OCI-M1 (cell line): Measurements from ENCODE around the gene KRT80.

Experiments
- DNase-seq: peaks from one replicate; lab custom pipeline; 2025; lab: John Stamatoyannopoulos, UW

The KRT80 gene

DNA sequence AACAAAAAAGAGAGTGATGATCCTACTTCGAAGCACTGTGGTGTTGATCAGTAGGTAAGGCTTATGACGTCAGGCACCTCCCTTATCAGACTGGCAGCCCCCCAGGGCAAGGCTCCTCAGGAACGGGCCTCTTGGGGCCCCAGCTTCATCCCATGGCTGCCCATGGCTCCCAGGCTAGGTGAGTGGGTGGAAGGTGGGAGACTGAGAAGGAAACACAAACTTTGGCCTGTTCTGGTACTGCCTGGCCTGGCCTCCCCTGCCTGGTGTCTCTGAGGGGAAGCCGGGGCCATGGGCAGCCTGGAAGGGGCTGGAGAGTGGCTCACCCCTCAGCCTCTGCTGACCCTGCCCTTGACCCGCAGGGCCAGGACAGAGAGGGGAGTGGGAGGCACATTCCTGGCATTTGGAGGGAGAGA, 38.9 kb downstream of the KRT80 start:
- DNase-seq = no peak

DNA sequence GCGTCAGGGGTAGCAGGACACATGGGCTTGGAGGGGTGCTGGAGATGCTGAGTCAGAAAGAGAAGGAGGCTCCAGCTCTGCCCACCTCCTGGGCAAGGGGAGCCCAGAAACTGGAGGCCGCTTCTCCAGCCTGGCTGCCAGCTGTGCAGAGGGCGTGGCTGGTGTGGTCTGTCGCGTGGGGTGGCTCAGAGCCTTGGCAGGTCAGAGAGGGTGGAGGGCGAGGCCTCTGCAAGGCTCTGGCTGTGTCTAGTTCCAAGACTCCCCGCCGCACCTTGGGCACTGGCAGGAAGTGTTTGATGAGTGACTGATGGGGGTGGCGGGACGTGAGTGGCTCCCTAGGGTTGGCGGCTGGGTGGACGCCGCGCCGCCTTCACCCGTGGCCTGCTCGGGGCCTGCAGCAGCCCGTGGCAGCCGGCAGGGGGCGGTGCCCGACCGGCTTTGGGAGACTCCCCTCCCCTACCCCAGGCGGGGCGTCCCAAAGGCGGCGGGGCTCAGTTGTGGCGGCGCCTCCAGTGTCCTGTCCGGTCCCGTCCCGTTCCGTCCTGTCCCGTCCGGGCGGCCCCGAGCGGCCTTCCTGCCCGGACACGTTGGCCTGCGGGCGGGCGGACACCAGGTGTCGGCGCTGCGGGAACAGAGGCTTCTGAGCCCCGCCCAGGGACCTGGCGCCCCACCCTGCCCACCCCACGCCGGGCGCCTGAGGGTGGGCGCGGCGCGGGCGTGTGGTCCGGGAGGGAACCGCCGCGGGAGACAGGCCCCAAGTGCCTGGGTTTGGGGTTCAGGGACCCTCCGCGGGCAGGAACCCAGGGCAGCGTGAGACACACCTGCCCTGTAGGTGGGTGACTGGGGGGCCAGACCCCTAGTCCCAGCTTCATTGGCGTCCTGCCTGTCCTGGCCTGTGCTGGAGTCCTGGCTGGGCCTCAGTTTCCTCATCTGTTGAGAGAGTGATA, 39.7 kb downstream of the KRT80 start:
- DNase-seq = peak; percentile 45

DNA sequence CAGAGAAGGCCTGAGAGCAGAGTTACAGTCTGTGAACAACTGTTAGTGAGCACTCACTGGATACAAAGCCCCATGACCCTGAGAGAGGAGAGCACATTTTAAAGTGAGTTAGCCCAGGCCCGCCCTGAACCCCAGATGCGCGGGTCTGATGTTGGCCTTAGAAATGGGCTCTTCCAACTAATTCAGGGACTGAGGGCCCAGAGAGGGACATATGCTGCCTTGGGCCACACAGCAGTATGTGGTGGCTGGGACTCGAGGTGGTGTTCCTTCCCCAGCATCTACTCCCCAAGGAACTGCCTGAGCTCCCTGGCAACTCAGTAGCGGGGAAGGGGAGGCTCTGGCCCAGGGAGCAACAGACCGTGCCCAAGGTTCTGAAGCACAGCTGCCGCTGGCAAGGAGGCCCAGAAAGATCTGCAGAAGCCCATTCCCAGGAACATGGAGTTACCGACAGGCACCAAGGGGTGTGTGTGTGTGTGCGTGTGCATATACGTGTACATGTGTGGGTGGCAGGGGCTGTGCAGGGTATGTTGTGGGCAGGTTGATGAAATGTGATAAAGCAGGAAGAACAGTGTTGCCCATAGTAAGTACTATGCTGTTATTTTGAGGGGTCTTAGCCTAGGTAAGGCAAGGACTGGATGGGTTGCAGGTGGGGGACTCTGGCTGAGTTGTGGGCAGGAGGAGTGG, 40.5 kb downstream of the KRT80 start:
- no peak for DNase-seq

GRCh38 chr12:52149651-52150241, 42.1 kb downstream of the KRT80 start:
- DNase-seq = no peak

- no peak for DNase-seq
Measured at GRCh38 chr12:52149182-52149641, 42.6 kb downstream of the KRT80 start.

DNA sequence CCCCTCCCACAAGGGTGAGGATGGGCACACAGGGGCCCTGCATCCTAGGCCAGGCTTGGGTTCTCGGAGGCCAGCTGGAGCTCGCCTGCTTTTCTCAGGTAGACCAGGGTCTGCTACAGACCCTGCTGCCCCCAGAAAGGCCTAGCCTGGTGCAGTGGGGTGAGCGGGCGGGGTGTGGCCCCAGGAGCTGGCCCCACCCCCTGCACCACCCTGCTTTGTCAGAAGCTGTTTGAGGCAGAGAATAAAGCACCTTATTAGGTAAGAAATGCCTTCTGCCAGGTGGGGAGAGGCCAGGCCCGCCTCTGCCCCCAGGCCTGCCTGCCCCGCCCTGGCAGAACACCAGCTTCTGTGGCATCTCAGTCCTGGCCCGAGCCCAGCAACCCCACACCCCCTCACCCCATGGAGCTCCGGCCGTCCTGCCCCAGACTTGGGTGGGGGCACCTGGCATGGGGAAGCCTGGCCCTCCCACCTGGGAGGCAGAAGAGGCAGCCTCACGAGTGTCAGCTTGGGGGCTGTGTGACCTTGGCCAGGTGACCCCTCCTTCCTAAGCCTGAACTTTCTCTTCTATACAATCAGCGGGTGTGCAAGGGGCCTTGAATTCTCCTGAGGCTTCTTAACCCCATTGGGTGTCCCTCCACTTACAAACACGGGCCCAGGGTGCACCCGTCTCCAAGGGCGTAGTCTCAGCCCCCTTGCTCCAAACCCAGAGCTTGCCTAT, 43.2 kb downstream of the KRT80 start:
- no peak for DNase-seq

DNA sequence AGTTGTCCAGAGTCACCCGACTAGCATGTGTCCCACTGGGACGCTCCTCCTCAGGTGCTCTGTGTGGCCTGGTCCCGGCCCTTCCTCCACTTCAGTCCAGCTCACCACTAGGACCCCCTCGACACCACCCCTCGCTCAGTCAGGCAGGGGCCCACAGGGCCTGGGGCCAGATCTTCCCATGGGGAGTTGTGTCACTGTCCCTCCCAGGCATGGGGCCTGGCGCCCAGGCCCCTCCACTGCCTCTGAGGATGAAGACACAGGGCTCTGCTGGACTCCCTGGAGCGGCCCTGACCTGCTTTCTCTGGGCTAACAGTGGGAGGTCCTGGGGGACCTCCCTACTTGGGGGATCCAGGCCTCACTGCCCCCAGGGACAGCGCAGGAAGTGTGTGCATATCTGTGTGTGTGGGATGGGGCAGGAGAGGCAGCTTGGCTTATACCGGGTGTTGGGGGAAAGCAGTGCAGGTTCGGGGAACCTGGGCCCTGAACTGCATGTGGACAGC, 43.8 kb downstream of the KRT80 start:
- no peak for DNase-seq

DNA sequence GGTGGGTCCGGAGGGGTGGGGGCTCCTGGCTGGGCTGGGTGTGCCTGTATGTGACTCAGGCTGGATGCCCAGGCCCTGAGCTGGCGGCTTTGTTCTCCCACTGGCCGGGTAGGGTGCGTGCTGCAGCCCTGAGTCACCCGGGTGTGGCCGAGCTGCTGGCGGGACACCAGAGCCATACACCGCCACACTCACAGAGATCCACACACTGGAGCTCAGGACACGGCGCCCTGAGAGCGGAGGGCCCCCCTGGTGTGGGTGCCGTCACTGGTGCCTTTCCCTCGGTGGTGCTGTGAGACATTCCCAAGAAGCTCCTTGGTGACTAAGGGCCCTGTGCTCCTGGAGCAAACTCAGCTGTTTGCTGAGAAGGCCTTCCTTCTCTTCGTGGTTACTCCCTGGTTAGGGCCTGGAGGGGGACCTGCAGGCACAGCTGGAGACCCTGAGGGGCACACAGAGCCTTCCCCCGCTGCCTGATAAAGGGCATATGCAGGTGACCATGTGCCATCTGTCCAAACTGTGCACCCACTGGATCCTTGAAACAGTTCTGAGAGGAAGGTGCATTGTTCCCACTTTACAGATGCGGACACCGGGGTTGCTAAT, 44.3 kb downstream of the KRT80 start:
- DNase-seq = no peak

DNA sequence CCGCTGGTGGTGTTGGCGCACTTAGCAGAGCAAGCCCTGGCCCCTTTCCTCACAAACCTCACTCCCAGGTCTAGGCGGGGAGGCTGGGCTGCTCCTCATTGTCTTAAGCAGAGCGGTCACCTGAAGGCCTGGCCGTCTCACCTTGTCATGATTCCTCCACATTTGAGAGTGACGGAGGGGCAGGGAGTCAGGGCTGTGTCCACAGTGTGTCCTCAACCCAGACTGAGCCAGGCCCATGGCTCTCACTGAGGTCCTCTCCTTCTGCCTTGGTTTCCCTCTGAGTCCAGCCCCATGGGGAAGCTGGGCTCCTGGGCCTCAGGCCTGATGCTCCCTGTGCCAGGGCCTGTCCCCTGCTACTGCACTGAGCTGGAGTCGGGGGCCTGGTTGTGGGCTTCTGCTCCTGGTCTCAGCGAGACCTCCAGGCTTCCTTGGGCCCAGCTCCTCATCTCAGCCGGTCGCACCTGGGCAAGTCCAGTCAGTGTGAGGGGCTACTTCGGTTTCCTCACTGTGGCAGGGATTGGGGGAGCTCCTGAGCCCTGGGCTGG, 44.9 kb downstream of the KRT80 start:
- no peak for DNase-seq

GRCh38 chr12:52146089-52146821, 45.6 kb downstream of the KRT80 start:
- DNase-seq = no peak

DNA sequence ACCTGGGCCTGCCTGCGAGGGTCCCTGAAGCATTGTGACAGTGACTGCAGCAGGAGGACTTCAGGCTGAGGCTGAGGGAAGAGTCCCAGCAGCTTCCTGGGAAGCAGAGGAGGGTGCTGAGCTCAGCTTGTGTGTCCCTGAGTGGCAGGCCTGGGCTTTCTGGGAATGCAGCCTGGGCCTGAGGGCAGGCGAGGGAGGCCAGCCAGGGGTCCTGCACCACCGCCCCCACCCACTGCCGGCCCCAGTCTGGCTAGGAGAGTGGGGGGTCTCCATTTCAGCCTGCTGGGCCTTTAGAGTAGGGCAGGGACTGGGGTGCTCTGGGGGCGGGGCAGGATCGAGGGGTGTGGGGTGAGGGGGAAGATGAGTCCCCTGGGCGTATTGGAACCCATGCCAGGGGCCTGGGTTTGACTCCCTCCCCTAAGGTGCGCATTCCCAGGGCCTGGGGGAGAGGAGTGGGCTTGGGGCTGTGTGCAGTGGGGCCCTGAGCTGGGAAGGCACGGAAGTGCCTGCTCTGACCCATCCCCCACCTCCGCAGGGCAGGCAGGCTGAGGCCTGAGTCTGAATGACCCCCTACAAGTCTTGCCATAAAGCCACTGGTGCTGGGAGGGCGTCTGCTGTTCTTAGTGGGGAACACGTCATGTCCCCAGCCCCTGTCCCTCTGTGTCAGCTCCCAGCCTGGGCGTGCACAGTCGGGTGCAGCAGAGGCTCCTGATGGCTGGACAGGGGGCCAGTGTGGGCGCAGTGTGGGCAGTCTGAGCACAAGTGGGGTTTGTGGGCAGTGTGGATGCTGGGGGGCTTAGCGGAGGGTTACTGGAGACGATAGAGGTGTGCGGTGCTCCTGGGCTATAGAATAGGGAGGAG, 46.4 kb downstream of the KRT80 start:
- DNase-seq = no peak

- no peak for DNase-seq
Measured at GRCh38 chr12:52144512-52145227, 47.1 kb downstream of the KRT80 start.

DNA sequence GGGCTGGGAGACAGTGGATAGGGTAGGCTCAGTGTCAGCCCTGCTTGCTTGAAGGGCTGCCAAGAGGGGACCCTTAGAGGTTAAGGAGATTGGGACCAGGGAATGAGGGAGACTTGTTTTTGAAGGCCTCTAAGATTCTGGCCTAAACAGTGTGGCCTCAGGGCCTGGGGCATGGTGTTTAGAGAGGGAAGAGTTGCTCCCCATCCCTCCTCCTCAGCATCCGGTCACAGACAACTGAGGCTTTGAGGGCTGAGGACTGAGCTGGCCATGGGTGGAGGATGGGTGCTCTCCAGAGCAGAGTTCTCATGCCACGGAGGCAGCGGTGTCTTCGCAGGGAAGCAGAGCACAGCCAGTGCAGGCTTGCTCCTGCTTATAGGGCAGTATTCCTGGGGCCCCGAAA, 49.4 kb downstream of the KRT80 start:
- no peak for DNase-seq

DNA sequence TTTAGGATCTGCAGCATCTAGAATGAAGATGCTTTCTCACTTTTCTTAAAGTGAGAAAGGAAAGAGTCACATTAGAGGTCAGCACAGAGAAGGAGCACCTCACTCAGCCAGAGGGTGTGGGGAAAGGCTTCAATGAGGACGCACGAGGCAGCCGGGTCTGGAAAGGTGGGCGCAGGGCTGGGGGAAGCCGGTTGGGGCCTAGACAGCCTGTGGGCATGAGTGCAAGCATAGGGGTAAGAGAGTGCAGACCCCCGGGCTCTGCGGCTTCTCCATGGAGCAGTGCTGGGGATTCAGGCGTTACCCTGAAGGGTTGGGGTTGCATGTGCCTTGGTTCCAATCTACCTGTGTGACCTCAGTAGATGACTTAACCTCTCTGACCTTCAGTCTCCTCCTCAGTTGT, 49.9 kb downstream of the KRT80 start:
- no peak for DNase-seq

DNA sequence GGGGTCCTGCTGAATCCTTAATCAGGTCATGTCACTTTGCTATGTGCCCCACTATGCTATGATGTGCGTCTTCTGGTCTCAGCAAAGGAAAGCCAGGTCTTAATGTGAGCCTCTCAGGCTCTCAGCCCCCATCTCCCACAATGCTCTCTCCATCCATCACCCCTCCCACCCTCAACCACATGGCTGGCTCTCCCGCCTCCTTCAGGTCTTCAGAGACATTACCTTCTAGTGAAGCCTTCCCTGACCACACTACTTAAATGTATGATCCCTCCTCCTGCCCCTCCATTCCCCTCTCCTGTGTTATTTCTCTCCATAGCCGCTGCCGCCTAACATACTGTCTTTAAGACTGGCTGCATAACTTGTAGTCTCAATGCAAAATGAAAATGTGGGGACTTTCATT, 50.5 kb downstream of the KRT80 start:
- no peak for DNase-seq

- peak; percentile 21 for DNase-seq
Measured at GRCh38 chr12:52139579-52140062, 52.2 kb downstream of the KRT80 start.

DNA sequence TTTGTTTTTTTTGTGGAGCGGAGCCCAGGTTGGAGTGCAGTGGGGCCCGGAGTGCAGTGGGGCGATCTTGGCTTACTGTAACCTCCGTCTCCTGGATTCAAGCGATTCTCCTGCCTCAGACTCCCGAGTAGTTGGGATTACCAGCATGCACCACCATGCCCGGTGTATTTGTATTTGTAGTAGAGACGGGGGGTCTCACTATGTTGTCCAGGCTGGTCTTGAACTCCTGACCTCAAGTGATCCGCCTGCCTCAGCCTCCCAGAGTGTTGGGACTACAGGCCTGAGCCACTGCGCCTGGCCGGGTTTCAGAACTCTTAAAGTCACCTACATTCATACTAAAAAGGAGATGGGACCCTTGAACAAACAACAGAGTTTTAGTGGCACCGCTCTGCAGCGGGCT, 52.7 kb downstream of the KRT80 start:
- no peak for DNase-seq

- DNase-seq = no peak
Measured at GRCh38 chr12:52137746-52138145, 54.1 kb downstream of the KRT80 start.

- no peak for DNase-seq
Measured at GRCh38 chr12:52132754-52133161, 59.1 kb downstream of the KRT80 start.
